Measurements from ENCODE around the gene VIT. TPM values are rescaled to one million over a fixed set of nuclear protein-coding genes. Genes with fewer than 3 reads are reported as not detected.

VIT gene
- total RNA-seq, 1 donor from 2014 or later: not detected

DNA sequence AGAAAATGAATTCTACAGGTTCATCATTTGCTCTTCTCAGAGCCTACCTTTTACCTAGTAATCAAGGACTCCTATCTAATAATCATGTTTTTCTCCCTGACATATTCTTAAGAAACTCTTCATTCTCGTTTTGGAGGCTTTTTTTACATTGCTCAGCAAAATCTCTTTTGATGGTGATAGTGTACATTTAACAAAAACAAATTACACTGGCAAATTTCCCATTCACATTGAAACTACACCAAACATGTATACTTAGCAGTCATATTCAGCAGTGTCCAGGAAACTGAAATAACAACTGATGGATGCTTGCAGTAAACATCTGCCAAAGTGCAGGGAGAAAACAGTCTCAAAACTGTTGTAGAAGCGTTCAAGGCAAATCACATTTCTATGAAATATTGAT is 4.4 kb upstream of the VIT start:
- Mint-ChIP-seq H3K36me3 (ENCODE audit: low read depth) (no peaks in the 10 kb centered on the region), H3K27ac (no peak overlapping the region), H3K4me3 (no peak overlapping the region), H3K27me3 (no peaks in the 10 kb centered on the region), H3K9me3 (no peaks in the 10 kb centered on the region), H3K4me1 (no peaks in the 10 kb centered on the region)
- ChIA-PET CTCF (no interaction called here), POLR2A (no interaction called here)
- DNase-seq (no peak), ATAC-seq (ENCODE audit: low read depth) (no peak)
- TF ChIP-seq, protein P1, sequence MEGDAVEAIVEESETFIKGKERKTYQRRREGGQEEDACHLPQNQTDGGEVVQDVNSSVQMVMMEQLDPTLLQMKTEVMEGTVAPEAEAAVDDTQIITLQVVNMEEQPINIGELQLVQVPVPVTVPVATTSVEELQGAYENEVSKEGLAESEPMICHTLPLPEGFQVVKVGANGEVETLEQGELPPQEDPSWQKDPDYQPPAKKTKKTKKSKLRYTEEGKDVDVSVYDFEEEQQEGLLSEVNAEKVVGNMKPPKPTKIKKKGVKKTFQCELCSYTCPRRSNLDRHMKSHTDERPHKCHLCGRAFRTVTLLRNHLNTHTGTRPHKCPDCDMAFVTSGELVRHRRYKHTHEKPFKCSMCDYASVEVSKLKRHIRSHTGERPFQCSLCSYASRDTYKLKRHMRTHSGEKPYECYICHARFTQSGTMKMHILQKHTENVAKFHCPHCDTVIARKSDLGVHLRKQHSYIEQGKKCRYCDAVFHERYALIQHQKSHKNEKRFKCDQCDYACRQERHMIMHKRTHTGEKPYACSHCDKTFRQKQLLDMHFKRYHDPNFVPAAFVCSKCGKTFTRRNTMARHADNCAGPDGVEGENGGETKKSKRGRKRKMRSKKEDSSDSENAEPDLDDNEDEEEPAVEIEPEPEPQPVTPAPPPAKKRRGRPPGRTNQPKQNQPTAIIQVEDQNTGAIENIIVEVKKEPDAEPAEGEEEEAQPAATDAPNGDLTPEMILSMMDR (IDR thresholded peaks at IDR 0.05): no peak
- intact Hi-C loops (cut with micrococcal nuclease): no loop called here

DNA sequence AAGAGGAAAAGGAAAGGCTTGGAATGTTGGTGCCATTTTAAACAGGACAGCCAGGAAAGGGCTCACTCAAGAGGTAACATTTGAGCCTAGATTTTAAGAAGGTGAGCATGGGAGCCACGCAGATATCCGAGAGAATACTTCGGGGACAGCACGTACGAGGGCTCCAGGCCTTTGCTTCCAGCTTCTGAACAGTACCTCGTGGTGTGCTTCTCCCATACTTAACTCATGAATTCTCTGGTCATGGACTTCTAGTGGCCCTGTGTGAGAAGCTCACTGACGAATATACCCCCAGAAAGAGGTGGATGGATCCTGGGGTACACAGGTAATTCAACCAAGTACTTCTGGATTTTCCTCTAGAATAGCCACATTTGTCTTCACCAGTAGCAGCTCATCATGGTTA is 2.7 kb upstream of the VIT start:
- CTCF ChIA-PET: no interaction called here
- Mint-ChIP-seq H3K27me3 (peaks cover 1% of the 10 kb centered on the region), H3K27ac (no peak overlapping the region), H3K9me3 (no peaks in the 10 kb centered on the region), H3K4me1 (no peaks in the 10 kb centered on the region), H3K36me3 (ENCODE audit: low read depth) (no peaks in the 10 kb centered on the region), H3K4me3 (no peak overlapping the region)
- DNase-seq (no peak), ATAC-seq (ENCODE audit: low read depth) (no peak)
- POLR2A ChIA-PET: no interaction called here
- intact Hi-C loops (cut with micrococcal nuclease): no loop called here
- TF ChIP-seq, protein P1 (IDR thresholded peaks at IDR 0.05): no peak

DNA sequence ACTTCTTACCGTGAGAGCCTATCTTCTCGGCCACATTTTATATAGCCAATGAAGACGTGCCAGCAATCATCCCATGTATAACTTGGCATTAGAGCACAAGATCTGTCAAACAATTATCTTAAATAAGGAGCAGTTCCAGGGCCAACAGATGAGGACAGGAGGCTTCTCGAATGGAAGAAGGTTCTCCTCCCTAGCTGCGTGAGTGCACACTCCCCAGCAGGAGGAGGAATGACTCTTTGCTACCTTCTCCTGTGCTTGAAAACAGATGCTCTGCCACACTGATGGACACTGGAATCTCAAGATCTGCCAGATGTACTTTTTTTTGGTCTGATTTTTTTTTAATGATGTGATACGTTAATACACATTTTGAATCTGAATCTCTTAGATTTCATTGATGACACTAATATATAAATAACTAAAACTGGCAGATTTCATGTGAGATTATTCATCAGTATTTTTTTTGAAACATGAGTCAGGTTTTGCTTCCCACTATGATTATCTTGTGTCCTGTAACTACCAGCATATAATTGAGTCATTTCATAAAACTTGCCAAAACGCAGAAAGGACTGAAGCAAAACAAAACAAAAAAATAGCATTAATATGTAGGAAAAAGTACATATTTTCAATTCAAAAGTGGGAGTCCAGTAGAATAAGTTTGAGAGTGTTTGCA is 626 bp upstream of the VIT start:
- H3K4me1 Mint-ChIP-seq: no peaks in the 10 kb centered on the region
- POLR2A ChIA-PET: interaction anchor here (0.7 kb wide), 1 partner anchor 8 kb away, joined by 6 read pairs; no protein-coding TSS in a partner anchor
- CTCF ChIA-PET: no interaction called here
- H3K4me3 Mint-ChIP-seq: no peak overlapping the region
- ATAC-seq (ENCODE audit: low read depth): no peak
- intact Hi-C loops (cut with micrococcal nuclease): no loop called here
- no peak for DNase-seq
- no peak overlapping the region for H3K27ac Mint-ChIP-seq
- TF ChIP-seq, protein P1 (IDR thresholded peaks at IDR 0.05): no peak
- no peaks in the 10 kb centered on the region for H3K36me3 Mint-ChIP-seq (ENCODE audit: low read depth)
- peaks cover 1% of the 10 kb centered on the region for H3K27me3 Mint-ChIP-seq
- H3K9me3 Mint-ChIP-seq: no peaks in the 10 kb centered on the region

DNA sequence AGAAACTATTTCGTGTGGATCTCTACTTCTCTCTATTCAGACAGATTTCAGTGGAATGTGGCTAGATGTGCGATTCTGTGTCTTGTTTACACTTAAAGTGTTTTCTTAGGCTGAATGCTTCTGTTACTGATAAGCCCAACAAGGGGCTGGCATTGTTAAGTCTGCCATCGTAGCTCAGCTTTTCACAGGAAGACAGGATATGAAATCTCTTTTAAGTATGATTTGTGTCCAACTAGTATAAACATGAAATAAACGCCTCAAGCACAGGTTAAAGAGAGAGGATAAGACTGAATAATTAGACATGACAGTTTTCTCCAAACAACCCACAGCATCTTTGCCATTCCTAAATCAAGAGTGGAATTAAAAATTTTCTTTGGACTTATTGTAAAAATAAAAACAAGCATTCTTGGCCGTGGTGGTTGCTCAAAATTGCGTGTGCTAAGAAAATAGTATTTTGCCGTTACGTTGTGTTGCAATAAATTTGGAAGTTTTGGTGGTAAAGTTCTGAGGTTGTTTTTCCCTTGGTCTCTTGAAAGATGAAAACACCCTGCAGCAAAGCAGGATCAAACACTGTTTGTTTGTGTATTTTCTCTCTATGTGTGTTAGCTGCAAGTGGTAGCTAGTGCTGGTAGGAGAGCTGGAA is 1.0 kb downstream of the VIT start:
- Mint-ChIP-seq H3K9me3 (no peaks in the 10 kb centered on the region), H3K36me3 (ENCODE audit: low read depth) (no peaks in the 10 kb centered on the region), H3K27ac (no peak overlapping the region), H3K27me3 (peaks cover 1% of the 10 kb centered on the region), H3K4me3 (no peak overlapping the region), H3K4me1 (no peaks in the 10 kb centered on the region)
- TF ChIP-seq, protein P1 (IDR thresholded peaks at IDR 0.05): no peak
- POLR2A ChIA-PET: no interaction called here
- intact Hi-C loops (cut with micrococcal nuclease): no loop called here
- no peak for ATAC-seq (ENCODE audit: low read depth)
- DNase-seq: no peak
- CTCF ChIA-PET: no interaction called here

DNA sequence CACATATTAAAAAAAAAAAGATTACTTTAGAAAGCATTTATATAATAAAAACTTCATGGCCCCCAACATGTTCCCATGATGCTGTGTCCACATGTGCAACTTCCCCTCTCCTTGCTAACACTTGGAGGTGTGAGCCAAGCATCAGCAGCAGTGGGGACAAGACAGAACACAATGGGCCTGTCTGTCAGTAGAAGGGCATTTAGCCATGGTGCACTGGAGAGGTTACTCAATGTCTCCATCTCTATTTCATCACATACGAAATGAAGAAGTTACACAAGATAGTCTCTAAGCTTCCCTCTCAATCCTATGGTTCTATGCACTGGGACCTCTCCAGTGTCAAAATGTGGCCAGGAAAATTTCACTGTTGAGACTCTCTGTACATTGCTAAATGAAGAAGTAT is 2.5 kb downstream of the VIT start:
- no peaks in the 10 kb centered on the region for H3K4me1 Mint-ChIP-seq
- no peak overlapping the region for H3K27ac Mint-ChIP-seq
- CTCF ChIA-PET: no interaction called here
- H3K27me3 Mint-ChIP-seq: peaks cover 5% of the 10 kb centered on the region
- no peak overlapping the region for H3K4me3 Mint-ChIP-seq
- intact Hi-C loops (cut with micrococcal nuclease): no loop called here
- no peak for DNase-seq
- TF ChIP-seq, protein P1 (IDR thresholded peaks at IDR 0.05): no peak
- POLR2A ChIA-PET: no interaction called here
- ATAC-seq (ENCODE audit: low read depth): no peak
- no peaks in the 10 kb centered on the region for H3K9me3 Mint-ChIP-seq
- no peaks in the 10 kb centered on the region for H3K36me3 Mint-ChIP-seq (ENCODE audit: low read depth)
